Transverse colon (tissue), 4 donors: ENCODE data around the gene RAB6B. TPM values are rescaled to one million over a fixed set of nuclear protein-coding genes. Genes with fewer than 3 reads are reported as not detected.

Source experiments
- DNase-seq: peaks from one replicate; pipeline ENCODE4 v3.0.0-alpha.2; 2019
- H3K27ac ChIP-seq, 4 donors: fragments of 200-600 bp; sonication (generic); 2 replicates each; pipeline ENCODE4 v1.5.1; 2016 to 2018; ENCODE audit warnings: inconsistent platforms in 4 of 4
- H3K27me3 ChIP-seq: fragments of 200-600 bp; sonication (generic); 2 replicates; pipeline ENCODE4 v1.5.1; 2017; ENCODE audit warnings: inconsistent platforms
- H3K36me3 ChIP-seq, 4 donors: fragments of 200-600 bp; sonication (generic); 2 replicates each; pipeline ENCODE4 v1.5.1; 2017 to 2019; ENCODE audit warnings: inconsistent platforms in 4 of 4
- H3K4me1 ChIP-seq, 4 donors: fragments of 200-600 bp; sonication (generic); 2 replicates each; pipeline ENCODE4 v1.5.1; 2017 to 2020; ENCODE audit warnings: inconsistent platforms in 4 of 4
- H3K4me3 ChIP-seq, 4 donors: fragments of 200-600 bp; sonication (generic); 1 replicate in 1 of 4; 2 replicates in 3 of 4; pipeline versions ENCODE4 v1.5.1 to v1.6.1; 2017 to 2019; ENCODE audit warnings: inconsistent platforms in 4 of 4
- H3K9me3 ChIP-seq, 2 donors: fragments of 200-600 bp; sonication (generic); 2 replicates each; pipeline ENCODE4 v1.5.1; 2017 to 2019; ENCODE audit warnings: inconsistent platforms in 2 of 2
- EP300 ChIP-seq: sonication (generic); formaldehyde crosslinking; IDR thresholded peaks from one replicate; pipeline ENCODE4 v1.6.1; 2017; ENCODE audit warnings: antibody characterized with exemption, low read depth
- POLR2A ChIP-seq: fragments of 450-650 bp; IDR thresholded peaks from one replicate; pipeline ENCODE4 v1.6.1; 2016; ENCODE audit warnings: antibody characterized with exemption, mild to moderate bottlenecking, moderate library complexity
- POLR2AphosphoS5 ChIP-seq, 3 donors: sonication (generic); formaldehyde crosslinking; IDR thresholded peaks; one replicate each; pipeline ENCODE4 v1.6.1; 2016; ENCODE audit warnings: antibody characterized with exemption in 3 of 3
- WGBS, 2 donors: methylation state at CpG; one replicate each; pipeline ENCODE4 v1.1.5; 2018; ENCODE audit warnings: low coverage in 1 of 2; 5-methylcytosine and 5-hydroxymethylcytosine counted together
- in situ Hi-C, 4 donors: fragments of 200-750 bp; cut with MboI; loops; one replicate each; pipeline versions ENCODE4 v1.15.0 to v1.15.1; 2017; ENCODE audit warnings: low sequenced_read_pairs in 3 of 4, low pct_ligation_motif_present in 1 of 4, low pct_unique_long_range_greater_than_20kb in 1 of 4
- intact Hi-C: fragments of 100-400 bp; cut with DNase I; formaldehyde crosslinking; loops from one replicate; pipeline ENCODE4 v1.15.1; 2023; ENCODE audit warnings: low total_unique reads
- total RNA-seq, 4 donors: library from RNA; depleted of rRNA; stranded (reverse); fragments of >200 nt; gene quantifications; one replicate each; pipeline ENCODE4 v1.1.0, GENCODE V29; 2016
- TF ChIP-seq, protein P1 (sequence below), 5 experiments: fragments of 200-600 bp in 3 of 5; fragments of 450-650 bp in 2 of 5; sonication (generic) in 3 of 5; IDR thresholded peaks; 1 replicate in 2 of 5; 2 replicates in 3 of 5; pipeline ENCODE4 v1.5.1; 2016 to 2017; ENCODE audit warnings: antibody characterized with exemption in 5 of 5, inconsistent platforms in 3 of 5, mild to moderate bottlenecking in 2 of 5, moderate library complexity in 1 of 5

RAB6B gene
- total RNA-seq, 4 donors from 2014 or later = 1.2 to 4.8 (median 2.2) TPM

DNA sequence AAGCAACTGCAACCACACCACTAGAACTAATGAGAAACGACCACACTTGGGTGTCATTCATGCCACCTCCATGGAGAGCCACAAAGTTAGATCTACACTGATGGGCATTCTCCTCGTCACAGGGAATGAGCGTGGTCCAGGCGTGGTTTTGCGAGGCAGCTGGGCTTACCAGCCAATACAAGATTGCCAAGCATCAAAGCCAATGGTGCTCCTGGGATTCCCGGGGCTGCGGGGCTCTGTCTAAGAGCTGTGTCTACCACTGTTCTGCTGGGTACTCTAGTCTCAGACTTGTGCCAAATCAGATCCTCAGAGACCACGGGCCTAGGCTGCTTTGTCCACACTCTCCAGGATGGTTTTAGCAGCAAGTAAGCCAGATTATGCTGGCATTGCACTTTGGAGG, 43.8 kb downstream of the RAB6B start:
- intact Hi-C loops = loop anchor here (5.0 kb wide), 1 partner anchor 135 kb away; no protein-coding TSS in a partner anchor
- WGBS, 2 donors = 83% methylated on average over 8 of the region's 8 CpGs; no CpG with 5 or more reads in 1 of the 2 donors
- no peaks in the 10 kb centered on the region for H3K27me3 ChIP-seq
- TF ChIP-seq POLR2AphosphoS5 (IDR thresholded peaks at IDR 0.05) (no peak), EP300 (no peak), POLR2A (no peak)
- DNase-seq = no peak
- H3K36me3 ChIP-seq = no peaks in the 10 kb centered on the region
- no peak overlapping the region for H3K4me3 ChIP-seq
- H3K4me1 ChIP-seq = no peaks in the 10 kb centered on the region
- in situ Hi-C loops = no loop called here
- no peak overlapping the region for H3K27ac ChIP-seq
- H3K9me3 ChIP-seq = no peaks in the 10 kb centered on the region

DNA sequence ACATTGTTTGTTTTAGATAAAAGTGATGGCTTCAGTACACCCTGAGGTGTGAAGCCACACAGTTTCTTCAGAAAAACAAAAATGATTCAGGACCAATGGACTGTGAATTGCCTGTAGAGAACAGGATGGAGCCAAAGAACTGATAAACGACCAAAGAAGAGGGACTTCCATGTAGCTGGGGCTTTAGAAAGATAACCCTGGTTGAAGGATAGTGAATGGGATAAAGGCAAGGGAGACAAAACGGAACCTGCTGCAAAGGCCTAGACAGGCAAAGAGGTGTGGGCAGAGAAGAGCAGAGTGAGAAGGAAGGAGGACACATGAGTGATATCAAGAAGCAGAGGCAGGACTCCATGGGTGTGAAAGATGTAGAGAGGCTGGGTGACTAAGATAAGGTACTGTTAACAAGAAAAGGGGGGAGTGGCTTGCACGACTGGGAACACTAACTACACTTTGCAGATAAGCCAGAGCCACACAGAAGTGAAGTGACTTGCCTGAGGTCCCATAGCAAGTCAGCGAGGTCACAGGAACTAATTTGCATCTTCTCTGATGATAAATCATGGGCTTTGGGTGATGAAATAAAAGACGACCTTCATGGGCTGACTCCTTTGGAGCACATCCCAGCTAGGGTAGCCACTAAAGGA, 44.3 kb downstream of the RAB6B start:
- no peak for DNase-seq
- no peak overlapping the region for H3K27ac ChIP-seq
- H3K4me1 ChIP-seq = no peaks in the 10 kb centered on the region
- in situ Hi-C loops = no loop called here
- TF ChIP-seq, protein P1, sequence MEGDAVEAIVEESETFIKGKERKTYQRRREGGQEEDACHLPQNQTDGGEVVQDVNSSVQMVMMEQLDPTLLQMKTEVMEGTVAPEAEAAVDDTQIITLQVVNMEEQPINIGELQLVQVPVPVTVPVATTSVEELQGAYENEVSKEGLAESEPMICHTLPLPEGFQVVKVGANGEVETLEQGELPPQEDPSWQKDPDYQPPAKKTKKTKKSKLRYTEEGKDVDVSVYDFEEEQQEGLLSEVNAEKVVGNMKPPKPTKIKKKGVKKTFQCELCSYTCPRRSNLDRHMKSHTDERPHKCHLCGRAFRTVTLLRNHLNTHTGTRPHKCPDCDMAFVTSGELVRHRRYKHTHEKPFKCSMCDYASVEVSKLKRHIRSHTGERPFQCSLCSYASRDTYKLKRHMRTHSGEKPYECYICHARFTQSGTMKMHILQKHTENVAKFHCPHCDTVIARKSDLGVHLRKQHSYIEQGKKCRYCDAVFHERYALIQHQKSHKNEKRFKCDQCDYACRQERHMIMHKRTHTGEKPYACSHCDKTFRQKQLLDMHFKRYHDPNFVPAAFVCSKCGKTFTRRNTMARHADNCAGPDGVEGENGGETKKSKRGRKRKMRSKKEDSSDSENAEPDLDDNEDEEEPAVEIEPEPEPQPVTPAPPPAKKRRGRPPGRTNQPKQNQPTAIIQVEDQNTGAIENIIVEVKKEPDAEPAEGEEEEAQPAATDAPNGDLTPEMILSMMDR (IDR thresholded peaks at IDR 0.05) = no peak
- TF ChIP-seq POLR2A = no peak
- no peak for TF ChIP-seq EP300
- TF ChIP-seq POLR2AphosphoS5 (IDR thresholded peaks at IDR 0.05) = no peak
- no peak overlapping the region for H3K4me3 ChIP-seq
- H3K36me3 ChIP-seq = no peaks in the 10 kb centered on the region
- intact Hi-C loops = loop anchor here (5.0 kb wide), 1 partner anchor 134 kb away; no protein-coding TSS in a partner anchor
- WGBS, 2 donors = 30 to 60% methylated on average over 4 to 5 of the region's 5 CpGs
- no peaks in the 10 kb centered on the region for H3K9me3 ChIP-seq
- H3K27me3 ChIP-seq = no peaks in the 10 kb centered on the region

DNA sequence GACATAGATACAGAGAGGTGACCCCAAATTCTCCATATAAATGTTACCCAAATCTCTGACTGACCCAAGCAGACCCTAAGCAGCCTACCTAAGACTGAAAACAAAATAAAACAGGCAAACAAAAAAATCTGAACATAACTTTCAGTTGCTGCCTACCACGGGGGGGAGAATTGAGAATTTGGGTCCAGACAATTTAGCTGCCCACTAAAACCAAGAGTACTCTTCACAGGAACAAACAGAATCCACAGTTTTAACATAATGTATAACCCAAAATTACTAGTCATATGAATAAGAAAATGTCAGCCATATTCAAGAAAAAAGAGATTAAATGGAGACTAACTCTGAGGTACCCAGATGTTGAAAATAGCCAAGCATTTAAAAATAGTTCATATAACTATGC, 45.6 kb downstream of the RAB6B start:
- no peak for DNase-seq
- in situ Hi-C loops (no loop called here), intact Hi-C loops (loop anchor here (5.0 kb wide), 1 partner anchor 133 kb away; no protein-coding TSS in a partner anchor)
- H3K27me3 ChIP-seq = no peaks in the 10 kb centered on the region
- H3K9me3 ChIP-seq = no peaks in the 10 kb centered on the region
- TF ChIP-seq EP300 = no peak
- TF ChIP-seq POLR2A = no peak
- TF ChIP-seq POLR2AphosphoS5 (IDR thresholded peaks at IDR 0.05) = no peak
- TF ChIP-seq, protein P1 (IDR thresholded peaks at IDR 0.05) = no peak
- WGBS, 2 donors = 50 to 65% methylated on average over 1 of the region's 1 CpG
- no peaks in the 10 kb centered on the region for H3K4me1 ChIP-seq
- no peak overlapping the region for H3K4me3 ChIP-seq
- H3K27ac ChIP-seq = no peak overlapping the region
- H3K36me3 ChIP-seq = no peaks in the 10 kb centered on the region

DNA sequence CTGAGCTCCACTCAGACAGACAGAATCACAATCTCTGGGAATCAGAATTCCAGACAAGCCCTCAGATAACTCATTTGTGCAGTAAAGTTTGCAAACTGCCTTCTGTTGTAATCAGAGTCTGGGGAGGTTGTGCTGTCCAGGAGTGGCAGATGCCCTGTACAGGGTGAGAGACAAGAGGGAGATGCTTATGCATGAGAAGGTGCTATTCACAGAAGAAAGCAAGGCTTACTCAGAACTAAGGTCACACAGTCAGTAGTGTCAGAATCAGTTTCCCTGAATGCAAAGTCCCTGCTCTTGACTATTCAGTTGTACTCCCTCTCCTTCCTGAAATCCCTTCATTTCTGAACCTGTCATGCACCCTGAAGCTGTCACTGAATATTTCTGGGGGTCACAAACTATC, 46.3 kb downstream of the RAB6B start:
- Histone ChIP-seq H3K4me3 (no peak overlapping the region), H3K4me1 (no peaks in the 10 kb centered on the region), H3K27ac (no peak overlapping the region), H3K27me3 (no peaks in the 10 kb centered on the region), H3K36me3 (no peaks in the 10 kb centered on the region), H3K9me3 (no peaks in the 10 kb centered on the region)
- in situ Hi-C loops = no loop called here
- intact Hi-C loops = no loop called here
- TF ChIP-seq POLR2AphosphoS5 (IDR thresholded peaks at IDR 0.05) = no peak
- TF ChIP-seq, protein P1 (IDR thresholded peaks at IDR 0.05) = no peak
- TF ChIP-seq EP300 = no peak
- TF ChIP-seq POLR2A = no peak
- no peak for DNase-seq

DNA sequence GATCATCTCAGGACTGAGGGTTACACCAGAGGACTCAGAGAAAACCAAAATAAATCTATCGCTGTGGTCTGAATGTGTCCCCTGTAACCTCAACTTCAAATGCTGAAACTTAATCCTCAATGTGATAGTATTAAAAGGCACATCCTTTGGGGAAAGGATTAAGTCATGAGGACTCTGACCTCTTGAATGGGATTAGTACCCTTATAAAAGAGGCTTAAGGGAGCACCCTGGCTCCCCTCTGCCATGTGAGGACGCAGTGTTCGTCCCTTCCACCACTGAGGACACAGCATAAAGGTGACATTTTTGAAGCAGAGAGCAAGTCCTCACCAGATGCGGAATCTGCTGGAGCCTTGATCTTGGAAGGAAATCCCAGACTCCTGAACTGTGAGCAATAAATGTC, 50.6 kb downstream of the RAB6B start:
- 83 to 97% methylated on average over 1 to 4 of the region's 4 CpGs for WGBS, 2 donors

More for the DNA sequence above, 50.6 kb downstream of the RAB6B start:
- TF ChIP-seq, protein P1 (IDR thresholded peaks at IDR 0.05) = no peak
- TF ChIP-seq POLR2AphosphoS5 (IDR thresholded peaks at IDR 0.05) = no peak
- no peak overlapping the region for H3K4me3 ChIP-seq
- in situ Hi-C loops = no loop called here
- intact Hi-C loops = no loop called here
- no peak overlapping the region for H3K27ac ChIP-seq
- H3K27me3 ChIP-seq = no peaks in the 10 kb centered on the region
- no peaks in the 10 kb centered on the region for H3K9me3 ChIP-seq
- H3K4me1 ChIP-seq = no peaks in the 10 kb centered on the region
- H3K36me3 ChIP-seq = no peaks in the 10 kb centered on the region
- DNase-seq = no peak
